GM23338 (cell line): Measurements from ENCODE around the gene FARS2. TPM values are rescaled to one million over a fixed set of nuclear protein-coding genes. Genes with fewer than 3 reads are reported as not detected.

Experiments
- ATAC-seq: fragments of 200-7000 bp; cut with Tn5 transposase; 3 replicates; pipeline ENCODE4 v1.9.1; 2020
- DNase-seq: peaks from one replicate; pipeline ENCODE4 v3.0.0-alpha.2; 2015; ENCODE audit warnings: low spot score
- H2AFZ ChIP-seq: fragments of 200-600 bp; sonication (generic); 2 replicates; pipeline ENCODE4 v1.8.0; 2016; ENCODE audit warnings: antibody characterized with exemption, mild to moderate bottlenecking, moderate library complexity
- H3F3A ChIP-seq: fragments of 200-600 bp; sonication (generic); replicated peaks from 2 replicates; pipeline ENCODE4 v1.8.0; 2017; ENCODE audit warnings: antibody characterized with exemption, mixed run types, low read depth
- H3K27ac ChIP-seq: fragments of 200-600 bp; sonication (generic); 2 replicates; pipeline ENCODE4 v1.6.1; 2016; ENCODE audit warnings: low read depth
- H3K27me3 ChIP-seq: fragments of 200-600 bp; sonication (generic); 2 replicates; pipeline ENCODE4 v1.8.0; 2016; ENCODE audit warnings: mild to moderate bottlenecking, mixed run types, moderate library complexity; ENCODE audit not compliant: insufficient read depth
- H3K36me3 ChIP-seq: fragments of 200-600 bp; sonication (generic); 2 replicates; pipeline ENCODE4 v1.8.0; 2016; ENCODE audit warnings: mild to moderate bottlenecking; ENCODE audit not compliant: insufficient read depth
- H3K4me1 ChIP-seq: fragments of 200-600 bp; sonication (generic); 2 replicates; pipeline ENCODE4 v1.8.0; 2016; ENCODE audit warnings: mild to moderate bottlenecking, moderate library complexity; ENCODE audit not compliant: insufficient read depth
- H3K4me2 ChIP-seq: fragments of 200-600 bp; sonication (generic); 2 replicates; pipeline ENCODE4 v1.7.1; 2017; ENCODE audit warnings: mixed run types
- H3K4me3 ChIP-seq: fragments of 200-600 bp; sonication (generic); 2 replicates; pipeline ENCODE4 v1.6.1; 2016; ENCODE audit warnings: mixed run types
- H3K79me2 ChIP-seq: fragments of 200-600 bp; sonication (generic); replicated peaks from 2 replicates; pipeline ENCODE4 v1.8.0; 2017; ENCODE audit warnings: mild to moderate bottlenecking; ENCODE audit not compliant: insufficient read depth
- H3K9me2 ChIP-seq: fragments of 200-600 bp; sonication (generic); 2 replicates; pipeline ENCODE4 v1.8.0; 2017; ENCODE audit not compliant: insufficient read depth
- H4K20me1 ChIP-seq: fragments of 200-600 bp; sonication (generic); replicated peaks from 2 replicates; pipeline ENCODE4 v1.8.0; 2017; ENCODE audit warnings: mild to moderate bottlenecking; ENCODE audit not compliant: insufficient read depth
- H3K27ac Mint-ChIP-seq: 2 replicates; pipeline ENCODE4 v1.8.0; 2020; ENCODE audit warnings: inconsistent platforms, mild to moderate bottlenecking, moderate library complexity, mixed read lengths
- H3K27me3 Mint-ChIP-seq: 3 replicates; pipeline ENCODE4 v1.8.0; 2022; ENCODE audit warnings: low read depth, mild to moderate bottlenecking, moderate library complexity, mixed read lengths, inconsistent platforms; ENCODE audit not compliant: insufficient read depth, poor library complexity
- H3K36me3 Mint-ChIP-seq: 3 replicates; pipeline ENCODE4 v1.8.0; 2021; ENCODE audit warnings: low read depth, mild to moderate bottlenecking, inconsistent platforms, moderate library complexity, mixed read lengths
- H3K4me1 Mint-ChIP-seq: 3 replicates; pipeline ENCODE4 v1.8.0; 2020; ENCODE audit warnings: mild to moderate bottlenecking, inconsistent platforms, mixed read lengths
- H3K4me3 Mint-ChIP-seq: 3 replicates; pipeline ENCODE4 v1.8.0; 2021; ENCODE audit warnings: moderate library complexity, mild to moderate bottlenecking, inconsistent platforms, mixed read lengths
- H3K9me3 Mint-ChIP-seq: 3 replicates; pipeline ENCODE4 v1.8.0; 2020; ENCODE audit warnings: moderate library complexity, mild to moderate bottlenecking, inconsistent platforms, mixed read lengths
- CREB1 ChIP-seq: fragments of 250-450 bp; sonication (Bioruptor Pico); IDR thresholded peaks from 2 replicates; pipeline ENCODE4 v1.5.0; 2020; ENCODE audit warnings: low read depth, mild to moderate bottlenecking, moderate library complexity
- EZH2 ChIP-seq: fragments of 200-600 bp; sonication (generic); IDR thresholded peaks from one replicate; pipeline ENCODE4 v1.8.0; 2017; ENCODE audit warnings: antibody characterized with exemption, mild to moderate bottlenecking, low read depth; ENCODE audit not compliant: unreplicated experiment
- EZH2phosphoT487 ChIP-seq: fragments of 200-600 bp; sonication (generic); IDR thresholded peaks from one replicate; pipeline ENCODE4 v1.8.1; 2018; ENCODE audit warnings: antibody characterized with exemption; ENCODE audit not compliant: unreplicated experiment
- NANOG ChIP-seq: IDR thresholded peaks from 2 replicates; pipeline ENCODE4 v1.6.1; 2016; ENCODE audit warnings: antibody characterized with exemption, borderline replicate concordance
- POLR2AphosphoS5 ChIP-seq: IDR thresholded peaks from 2 replicates; pipeline ENCODE4 v1.6.1; 2016; ENCODE audit warnings: antibody characterized with exemption, low read depth
- STAT1 ChIP-seq: IDR thresholded peaks from one replicate; pipeline ENCODE4 v1.6.1; 2016; ENCODE audit warnings: antibody characterized with exemption; ENCODE audit not compliant: unreplicated experiment
- ZNF114 ChIP-seq: fragments of 250-450 bp; sonication (Bioruptor Pico); IDR thresholded peaks from 2 replicates; pipeline ENCODE4 v1.5.0; 2020; ENCODE audit warnings: mild to moderate bottlenecking, moderate library complexity
- ZNF331 ChIP-seq: fragments of 250-450 bp; sonication (Bioruptor Pico); IDR thresholded peaks from 2 replicates; pipeline ENCODE4 v1.5.0; 2020; ENCODE audit warnings: low read depth, mild to moderate bottlenecking, moderate library complexity
- polyA plus RNA-seq: library from polyadenylated mRNA; unstranded; fragments of >200 nt; fragmentation: Nextera tagmentation; extraction: Ambion mirVana; gene quantifications from 2 replicates; pipeline ENCODE4 v1.2.1, GENCODE V29; 2016
- total RNA-seq: library from RNA; depleted of rRNA; stranded (reverse); fragments of >200 nt; shearing (Covaris generic); gene quantifications from 2 replicates; pipeline ENCODE4 v1.2.3, GENCODE V29; 2014
- TF ChIP-seq, protein P1 (sequence below): IDR thresholded peaks from one replicate; pipeline ENCODE4 v1.6.1; 2018; ENCODE audit warnings: antibody characterized with exemption; ENCODE audit not compliant: unreplicated experiment
- TF ChIP-seq, protein P2 (sequence below): IDR thresholded peaks from 2 replicates; pipeline ENCODE4 v1.6.1; 2016; ENCODE audit warnings: antibody characterized with exemption

The FARS2 gene
- total and polyA plus RNA-seq, 2 experiments from 2014 or later: 7.6 to 19.0 TPM

DNA sequence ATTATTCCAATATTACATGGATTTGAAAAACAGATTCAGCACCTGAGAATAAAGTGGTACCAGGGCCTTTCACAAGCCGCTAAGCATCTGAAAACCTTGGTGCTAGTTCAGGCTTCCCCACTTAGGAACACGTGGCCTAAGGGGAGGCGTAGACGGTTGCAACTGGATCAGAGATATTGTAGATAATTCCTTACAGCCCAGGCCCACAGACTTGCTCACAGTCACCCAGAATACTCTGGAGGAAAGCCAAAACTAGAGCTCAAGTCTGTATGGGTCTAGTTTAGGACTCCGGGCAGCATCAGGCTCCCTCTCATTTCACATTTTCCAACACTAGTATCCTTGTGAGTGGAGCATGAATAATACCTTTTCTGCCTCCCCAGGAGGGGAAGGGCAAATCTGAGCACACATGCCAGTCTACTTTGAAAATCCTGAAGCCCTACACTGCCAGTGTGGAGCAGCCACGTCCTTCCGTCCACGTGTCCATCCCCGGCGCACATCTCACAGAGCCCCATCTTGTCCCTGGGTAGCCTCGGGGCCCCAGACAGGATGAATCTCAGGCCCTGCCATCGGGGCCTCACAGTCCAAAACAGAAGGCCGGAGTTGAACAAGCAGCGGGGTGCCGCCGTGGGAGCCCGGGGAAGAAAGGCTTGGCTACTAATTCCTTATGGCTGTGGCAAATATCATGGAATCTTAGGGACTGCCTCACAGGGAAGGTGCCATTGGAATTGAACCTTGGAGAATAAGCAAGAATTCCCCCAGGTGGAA is 446.1 kb downstream of the FARS2 start (continued):
- TF ChIP-seq, protein P1, sequence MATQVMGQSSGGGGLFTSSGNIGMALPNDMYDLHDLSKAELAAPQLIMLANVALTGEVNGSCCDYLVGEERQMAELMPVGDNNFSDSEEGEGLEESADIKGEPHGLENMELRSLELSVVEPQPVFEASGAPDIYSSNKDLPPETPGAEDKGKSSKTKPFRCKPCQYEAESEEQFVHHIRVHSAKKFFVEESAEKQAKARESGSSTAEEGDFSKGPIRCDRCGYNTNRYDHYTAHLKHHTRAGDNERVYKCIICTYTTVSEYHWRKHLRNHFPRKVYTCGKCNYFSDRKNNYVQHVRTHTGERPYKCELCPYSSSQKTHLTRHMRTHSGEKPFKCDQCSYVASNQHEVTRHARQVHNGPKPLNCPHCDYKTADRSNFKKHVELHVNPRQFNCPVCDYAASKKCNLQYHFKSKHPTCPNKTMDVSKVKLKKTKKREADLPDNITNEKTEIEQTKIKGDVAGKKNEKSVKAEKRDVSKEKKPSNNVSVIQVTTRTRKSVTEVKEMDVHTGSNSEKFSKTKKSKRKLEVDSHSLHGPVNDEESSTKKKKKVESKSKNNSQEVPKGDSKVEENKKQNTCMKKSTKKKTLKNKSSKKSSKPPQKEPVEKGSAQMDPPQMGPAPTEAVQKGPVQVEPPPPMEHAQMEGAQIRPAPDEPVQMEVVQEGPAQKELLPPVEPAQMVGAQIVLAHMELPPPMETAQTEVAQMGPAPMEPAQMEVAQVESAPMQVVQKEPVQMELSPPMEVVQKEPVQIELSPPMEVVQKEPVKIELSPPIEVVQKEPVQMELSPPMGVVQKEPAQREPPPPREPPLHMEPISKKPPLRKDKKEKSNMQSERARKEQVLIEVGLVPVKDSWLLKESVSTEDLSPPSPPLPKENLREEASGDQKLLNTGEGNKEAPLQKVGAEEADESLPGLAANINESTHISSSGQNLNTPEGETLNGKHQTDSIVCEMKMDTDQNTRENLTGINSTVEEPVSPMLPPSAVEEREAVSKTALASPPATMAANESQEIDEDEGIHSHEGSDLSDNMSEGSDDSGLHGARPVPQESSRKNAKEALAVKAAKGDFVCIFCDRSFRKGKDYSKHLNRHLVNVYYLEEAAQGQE: no peak
- TF ChIP-seq ZNF114 (CRISPR knock-in tag) (no peak), EZH2phosphoT487 (no peak), NANOG (no peak), CREB1 (CRISPR knock-in tag) (no peak), STAT1 (no peak), POLR2AphosphoS5 (no peak)

DNA sequence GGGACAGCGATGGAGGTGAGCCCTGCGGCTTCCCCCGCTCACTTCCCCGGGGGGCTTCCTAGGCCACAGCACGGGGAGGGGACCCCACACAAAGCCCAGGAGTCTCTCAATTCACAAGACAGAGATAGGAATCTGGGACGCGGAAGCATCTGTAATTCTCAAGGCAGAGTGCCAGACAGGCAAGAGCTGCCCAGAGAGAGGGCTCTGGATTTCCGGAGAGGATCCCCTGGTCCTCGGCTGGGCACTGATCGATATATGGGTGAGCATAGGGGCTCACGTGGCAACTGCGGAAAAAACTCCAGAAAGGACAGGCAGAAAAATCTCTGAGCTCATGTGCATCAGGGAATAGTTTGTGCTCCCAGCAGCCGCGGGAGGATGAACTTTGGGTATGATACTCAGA is 449.2 kb downstream of the FARS2 start:
- DNase-seq: no peak
- H2AFZ ChIP-seq: no peak overlapping the region
- H3K4me2 ChIP-seq: no peak overlapping the region
- no peak overlapping the region for H3K4me3 ChIP-seq
- no peak for TF ChIP-seq ZNF331 (CRISPR knock-in tag)
- no peaks in the 10 kb centered on the region for H3K36me3 ChIP-seq
- no peaks in the 10 kb centered on the region for H3K27me3 ChIP-seq
- H4K20me1 ChIP-seq: no peaks in the 10 kb centered on the region
- H3K4me1 ChIP-seq: peaks cover 18% of the 10 kb centered on the region
- no peak overlapping the region for H3K27ac Mint-ChIP-seq
- H3K9me2 ChIP-seq: no peaks in the 10 kb centered on the region
- H3K9me3 Mint-ChIP-seq: no peaks in the 10 kb centered on the region
- H3K36me3 Mint-ChIP-seq: peaks cover 4% of the 10 kb centered on the region; the same call in 1 of the 3 replicates
- no peaks in the 10 kb centered on the region for H3F3A ChIP-seq
- ATAC-seq: no peak
- peaks cover 21% of the 10 kb centered on the region for H3K4me1 Mint-ChIP-seq
- H3K27ac ChIP-seq: no peak overlapping the region
- H3K4me3 Mint-ChIP-seq: no peak overlapping the region
- H3K79me2 ChIP-seq: no peaks in the 10 kb centered on the region
- H3K27me3 Mint-ChIP-seq: no peaks in the 10 kb centered on the region

DNA sequence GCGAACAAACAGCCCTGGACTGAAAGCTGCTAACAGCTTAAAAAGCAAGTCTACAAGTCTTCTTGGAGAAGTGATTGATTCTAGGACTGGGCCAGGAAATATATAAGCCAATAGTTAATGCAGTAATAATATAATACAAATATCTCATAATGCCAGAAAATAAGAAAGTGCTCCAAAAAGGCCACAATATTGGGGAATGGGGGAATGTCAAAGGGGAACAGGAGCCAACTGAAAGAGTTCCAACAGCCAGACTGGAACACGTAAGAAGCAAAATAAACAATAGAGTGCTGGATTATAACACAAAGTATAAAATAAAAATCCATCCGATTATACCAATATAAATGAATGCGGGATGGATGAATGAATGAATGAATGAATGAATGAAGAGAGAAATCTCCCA is 449.6 kb downstream of the FARS2 start:
- no peaks in the 10 kb centered on the region for H3K79me2 ChIP-seq
- no peak overlapping the region for H3K4me2 ChIP-seq
- H4K20me1 ChIP-seq: no peaks in the 10 kb centered on the region
- H2AFZ ChIP-seq: no peak overlapping the region
- no peak for ATAC-seq
- peaks cover 18% of the 10 kb centered on the region for H3K4me1 ChIP-seq
- H3K9me3 Mint-ChIP-seq: peaks cover 2% of the 10 kb centered on the region; the same call in 1 of the 3 replicates
- no peak overlapping the region for H3K4me3 ChIP-seq
- peaks cover 4% of the 10 kb centered on the region; the same call in 1 of the 3 replicates for H3K36me3 Mint-ChIP-seq
- no peak overlapping the region for H3K27ac ChIP-seq
- no peak overlapping the region for H3K27ac Mint-ChIP-seq
- DNase-seq: no peak
- no peak overlapping the region for H3K4me3 Mint-ChIP-seq
- H3K4me1 Mint-ChIP-seq: peaks cover 21% of the 10 kb centered on the region
- no peaks in the 10 kb centered on the region for H3K27me3 Mint-ChIP-seq
- no peaks in the 10 kb centered on the region for H3K27me3 ChIP-seq
- no peaks in the 10 kb centered on the region for H3K9me2 ChIP-seq
- H3F3A ChIP-seq: no peaks in the 10 kb centered on the region
- TF ChIP-seq NANOG (no peak), EZH2 (no peak), ZNF331 (CRISPR knock-in tag) (no peak), EZH2phosphoT487 (no peak), STAT1 (no peak)
- TF ChIP-seq, protein P2, sequence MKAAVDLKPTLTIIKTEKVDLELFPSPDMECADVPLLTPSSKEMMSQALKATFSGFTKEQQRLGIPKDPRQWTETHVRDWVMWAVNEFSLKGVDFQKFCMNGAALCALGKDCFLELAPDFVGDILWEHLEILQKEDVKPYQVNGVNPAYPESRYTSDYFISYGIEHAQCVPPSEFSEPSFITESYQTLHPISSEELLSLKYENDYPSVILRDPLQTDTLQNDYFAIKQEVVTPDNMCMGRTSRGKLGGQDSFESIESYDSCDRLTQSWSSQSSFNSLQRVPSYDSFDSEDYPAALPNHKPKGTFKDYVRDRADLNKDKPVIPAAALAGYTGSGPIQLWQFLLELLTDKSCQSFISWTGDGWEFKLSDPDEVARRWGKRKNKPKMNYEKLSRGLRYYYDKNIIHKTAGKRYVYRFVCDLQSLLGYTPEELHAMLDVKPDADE: no peak
- no peaks in the 10 kb centered on the region for H3K36me3 ChIP-seq
